NAMALWA (cell line): ENCODE data around the gene PCBD1.
"Not testable (repeated sequence)": the region's sequence is repeated elsewhere in the genome, so short reads cannot be mapped to it uniquely, and the experiment has no call there.

Experiments
- DNase-seq: peaks from one replicate; pipeline ENCODE4 v3.0.0-alpha.2; 2015; ENCODE audit warnings: low spot score

Gene PCBD1

GRCh38 chr10:70861495-70862197, 26.7 kb downstream of the PCBD1 start:
- DNase-seq, result not testable (repeated sequence)

GRCh38 chr10:70858759-70859158, 29.6 kb downstream of the PCBD1 start:
- no peak for DNase-seq

- DNase-seq, result no peak
Measured at GRCh38 chr10:70856454-70856853, 31.9 kb downstream of the PCBD1 start.

GRCh38 chr10:70853457-70853856, 34.9 kb downstream of the PCBD1 start:
- DNase-seq, result no peak

- DNase-seq, result no peak
Measured at GRCh38 chr10:70853038-70853437, 35.3 kb downstream of the PCBD1 start.

GRCh38 chr10:70851597-70852475, 36.5 kb downstream of the PCBD1 start:
- DNase-seq, result no peak

GRCh38 chr10:70850097-70850496, 38.3 kb downstream of the PCBD1 start:
- no peak for DNase-seq

- DNase-seq, result no peak
Measured at GRCh38 chr10:70849582-70850016, 38.8 kb downstream of the PCBD1 start.

- DNase-seq, result no peak
Measured at GRCh38 chr10:70847659-70848360, 40.6 kb downstream of the PCBD1 start.

- no peak for DNase-seq
Measured at GRCh38 chr10:70846795-70847194, 41.6 kb downstream of the PCBD1 start.

GRCh38 chr10:70845816-70846215, 42.5 kb downstream of the PCBD1 start:
- no peak for DNase-seq

GRCh38 chr10:70845256-70845655, 43.1 kb downstream of the PCBD1 start:
- DNase-seq, result no peak

GRCh38 chr10:70843776-70844489, 44.4 kb downstream of the PCBD1 start:
- no peak for DNase-seq

GRCh38 chr10:70843333-70843732, 45.0 kb downstream of the PCBD1 start:
- DNase-seq, result no peak

- no peak for DNase-seq
Measured at GRCh38 chr10:70840836-70841235, 47.5 kb downstream of the PCBD1 start.

- no peak for DNase-seq
Measured at GRCh38 chr10:70838270-70838805, 50.0 kb downstream of the PCBD1 start.

- no peak for DNase-seq
Measured at GRCh38 chr10:70837660-70838059, 50.7 kb downstream of the PCBD1 start.

GRCh38 chr10:70836319-70836718, 52.0 kb downstream of the PCBD1 start:
- DNase-seq, result no peak

GRCh38 chr10:70834441-70835151, 53.8 kb downstream of the PCBD1 start:
- no peak for DNase-seq

- no peak for DNase-seq
Measured at GRCh38 chr10:70834021-70834420, 54.3 kb downstream of the PCBD1 start.

- DNase-seq, result no peak
Measured at GRCh38 chr10:70833601-70834000, 54.8 kb downstream of the PCBD1 start.
